Natural killer cell (primary cell): Measurements from ENCODE around the gene GNG12. TPM values are rescaled to one million over a fixed set of nuclear protein-coding genes. Genes with fewer than 3 reads are reported as not detected.

Experiments
- ATAC-seq, 3 donors: fragments of 150-1000 bp in 2 of 3; fragments of 200-7000 bp in 1 of 3; cut with Tn5 transposase; 1 replicate in 1 of 3; 2 replicates in 2 of 3; pipeline ENCODE4 v1.10.0; 2021; ENCODE audit warnings: mild to moderate bottlenecking in 2 of 3, moderate library complexity in 2 of 3
- DNase-seq, 2 donors: peaks; one replicate each; pipeline versions ENCODE4 v3.0.0 to v3.0.0-alpha.2; 2013 to 2021; ENCODE audit warnings: mixed read lengths in 1 of 2
- H3K27ac ChIP-seq: one replicate; pipeline ENCODE4 v1.5.1; 2013; ENCODE audit warnings: mild to moderate bottlenecking, low read length
- H3K27me3 ChIP-seq: one replicate; pipeline ENCODE4 v1.6.1; 2013; ENCODE audit warnings: low read length; ENCODE audit not compliant: control insufficient read depth, insufficient read depth
- H3K36me3 ChIP-seq: one replicate; pipeline ENCODE4 v1.6.1; 2013; ENCODE audit warnings: low read length; ENCODE audit not compliant: control insufficient read depth, insufficient read depth
- H3K4me1 ChIP-seq: one replicate; pipeline ENCODE4 v1.6.1; 2013; ENCODE audit warnings: low read length; ENCODE audit not compliant: control insufficient read depth, insufficient read depth
- H3K4me3 ChIP-seq: one replicate; pipeline ENCODE4 v1.5.1; 2013; ENCODE audit warnings: low read length
- H3K9me3 ChIP-seq: one replicate; pipeline ENCODE4 v1.6.1; 2013; ENCODE audit warnings: low read length; ENCODE audit not compliant: control insufficient read depth, insufficient read depth
- H3K27ac Mint-ChIP-seq, 2 donors: one replicate each; pipeline ENCODE4 v1.8.0; 2022; ENCODE audit warnings: mild to moderate bottlenecking in 2 of 2, mixed read lengths in 2 of 2, moderate library complexity in 1 of 2
- H3K27me3 Mint-ChIP-seq, 2 donors: one replicate each; pipeline ENCODE4 v1.8.0; 2022; ENCODE audit warnings: low read depth in 2 of 2, mixed read lengths in 2 of 2
- H3K36me3 Mint-ChIP-seq: one replicate; pipeline ENCODE4 v1.8.0; 2022; ENCODE audit warnings: mixed read lengths
- H3K4me1 Mint-ChIP-seq, 2 donors: one replicate each; pipeline ENCODE4 v1.8.0; 2022; ENCODE audit warnings: mixed read lengths in 2 of 2
- H3K4me3 Mint-ChIP-seq: one replicate; pipeline ENCODE4 v1.8.0; 2022; ENCODE audit warnings: mild to moderate bottlenecking, moderate library complexity, mixed read lengths
- H3K9me3 Mint-ChIP-seq, 2 donors: one replicate each; pipeline ENCODE4 v1.8.0; 2022; ENCODE audit warnings: mixed read lengths in 2 of 2
- WGBS: methylation state at CpG from one replicate; pipeline ENCODE4 v1.1.7; 2013; ENCODE audit warnings: missing lambda C conversion rate; ENCODE audit not compliant: insufficient coverage; 5-methylcytosine and 5-hydroxymethylcytosine counted together
- intact Hi-C: fragments of 100-400 bp; cut with micrococcal nuclease; formaldehyde crosslinking; loops from one replicate; pipeline ENCODE4 v1.14.2; 2022
- total RNA-seq, 4 donors: library from RNA; stranded (reverse); fragments of 120-200 nt in 1 of 4; gene quantifications; one replicate each; pipeline versions ENCODE4 v1.2.3 to v1.2.4, GENCODE V29; 2013 to 2022
- TF ChIP-seq, protein P1 (sequence below): fragments of 200-600 bp; IDR thresholded peaks from one replicate; pipeline ENCODE4 v1.8.0; 2022; ENCODE audit warnings: antibody characterized with exemption

Gene GNG12
- total RNA-seq, 3 donors from 2014 or later (not counting 1 experiment from before 2014, with no cell fraction given) = not detected

GRCh38 chr1:67715819-67716218 is 117.4 kb downstream of the GNG12 start:
- H3K4me3 ChIP-seq = no peak overlapping the region
- H3K36me3 ChIP-seq = no peaks in the 10 kb centered on the region
- DNase-seq = no peak
- H3K27me3 Mint-ChIP-seq = peaks cover 0 to 6% of the 10 kb centered on the region in 2 donors
- TF ChIP-seq, protein P1, sequence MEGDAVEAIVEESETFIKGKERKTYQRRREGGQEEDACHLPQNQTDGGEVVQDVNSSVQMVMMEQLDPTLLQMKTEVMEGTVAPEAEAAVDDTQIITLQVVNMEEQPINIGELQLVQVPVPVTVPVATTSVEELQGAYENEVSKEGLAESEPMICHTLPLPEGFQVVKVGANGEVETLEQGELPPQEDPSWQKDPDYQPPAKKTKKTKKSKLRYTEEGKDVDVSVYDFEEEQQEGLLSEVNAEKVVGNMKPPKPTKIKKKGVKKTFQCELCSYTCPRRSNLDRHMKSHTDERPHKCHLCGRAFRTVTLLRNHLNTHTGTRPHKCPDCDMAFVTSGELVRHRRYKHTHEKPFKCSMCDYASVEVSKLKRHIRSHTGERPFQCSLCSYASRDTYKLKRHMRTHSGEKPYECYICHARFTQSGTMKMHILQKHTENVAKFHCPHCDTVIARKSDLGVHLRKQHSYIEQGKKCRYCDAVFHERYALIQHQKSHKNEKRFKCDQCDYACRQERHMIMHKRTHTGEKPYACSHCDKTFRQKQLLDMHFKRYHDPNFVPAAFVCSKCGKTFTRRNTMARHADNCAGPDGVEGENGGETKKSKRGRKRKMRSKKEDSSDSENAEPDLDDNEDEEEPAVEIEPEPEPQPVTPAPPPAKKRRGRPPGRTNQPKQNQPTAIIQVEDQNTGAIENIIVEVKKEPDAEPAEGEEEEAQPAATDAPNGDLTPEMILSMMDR = no peak
- peaks cover 0 to 11% of the 10 kb centered on the region in 2 donors for H3K4me1 Mint-ChIP-seq
- no peaks in the 10 kb centered on the region for H3K4me1 ChIP-seq
- H3K36me3 Mint-ChIP-seq = no peaks in the 10 kb centered on the region
- ATAC-seq = no peak
- no peaks in the 10 kb centered on the region for H3K9me3 ChIP-seq
- intact Hi-C loops = no loop called here
- no peaks in the 10 kb centered on the region for H3K9me3 Mint-ChIP-seq
- WGBS = 77% methylated on average over 2 of the region's 2 CpGs
- no peak overlapping the region for H3K4me3 Mint-ChIP-seq
- no peak overlapping the region for H3K27ac Mint-ChIP-seq
- no peak overlapping the region for H3K27ac ChIP-seq
- H3K27me3 ChIP-seq = no peaks in the 10 kb centered on the region

- ATAC-seq = no peak
- no peaks in the 10 kb centered on the region for H3K9me3 ChIP-seq
- Mint-ChIP-seq H3K27me3 (peaks cover 0 to 7% of the 10 kb centered on the region in 2 donors), H3K4me3 (no peak overlapping the region), H3K9me3 (no peaks in the 10 kb centered on the region), H3K4me1 (peaks cover 0 to 11% of the 10 kb centered on the region in 2 donors), H3K27ac (no peak overlapping the region), H3K36me3 (no peaks in the 10 kb centered on the region)
- no peaks in the 10 kb centered on the region for H3K4me1 ChIP-seq
- 93% methylated on average over 6 of the region's 6 CpGs for WGBS
- no peak overlapping the region for H3K27ac ChIP-seq
- H3K27me3 ChIP-seq = no peaks in the 10 kb centered on the region
- DNase-seq = no peak
- H3K36me3 ChIP-seq = no peaks in the 10 kb centered on the region
- intact Hi-C loops = no loop called here
- no peak overlapping the region for H3K4me3 ChIP-seq
- TF ChIP-seq, protein P1 = no peak
Measured at GRCh38 chr1:67713057-67713846, 120.0 kb downstream of the GNG12 start.

DNA sequence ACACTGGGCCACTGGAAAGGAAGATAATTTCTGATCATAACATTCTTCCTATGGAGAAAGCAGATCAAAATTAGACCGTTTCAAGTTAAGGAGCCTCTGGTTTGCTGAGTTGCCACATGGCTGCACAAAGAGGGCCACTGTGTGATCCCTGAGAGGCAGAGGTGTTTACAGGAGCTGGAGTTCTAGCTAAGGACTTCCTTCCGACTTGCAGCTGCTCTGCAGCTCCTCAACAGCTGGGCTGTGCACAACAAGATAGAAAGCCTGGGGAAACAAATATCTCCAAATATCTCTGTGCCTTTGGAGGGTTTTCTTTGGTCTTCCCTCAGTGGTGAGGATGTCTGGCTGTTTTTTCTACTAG is 121.4 kb downstream of the GNG12 start:
- intact Hi-C loops = no loop called here
- Histone ChIP-seq H3K36me3 (no peaks in the 10 kb centered on the region), H3K4me3 (no peak overlapping the region), H3K4me1 (no peaks in the 10 kb centered on the region), H3K27ac (no peak overlapping the region), H3K27me3 (no peaks in the 10 kb centered on the region), H3K9me3 (no peaks in the 10 kb centered on the region)
- H3K27me3 Mint-ChIP-seq = peaks cover 0 to 7% of the 10 kb centered on the region in 2 donors
- peaks cover 0 to 11% of the 10 kb centered on the region in 2 donors for H3K4me1 Mint-ChIP-seq
- no peak overlapping the region for H3K4me3 Mint-ChIP-seq
- H3K9me3 Mint-ChIP-seq = no peaks in the 10 kb centered on the region
- 32% methylated on average over 2 of the region's 2 CpGs for WGBS
- ATAC-seq (no peak), DNase-seq (no peak)
- H3K36me3 Mint-ChIP-seq = no peaks in the 10 kb centered on the region
- no peak overlapping the region for H3K27ac Mint-ChIP-seq
- TF ChIP-seq, protein P1 = no peak
